K562 (cell line): ENCODE results near the gene MAML1. TPM values are rescaled to one million over a fixed set of nuclear protein-coding genes. Genes with fewer than 3 reads are reported as not detected.

ENCODE experiments used
- ASH1L ChIP-seq: fragments of 450-650 bp; IDR thresholded peaks from 2 replicates; pipeline ENCODE4 v1.6.1; 2018; ENCODE audit warnings: borderline replicate concordance, mild to moderate bottlenecking, low read depth; ENCODE audit not compliant: partially characterized antibody
- CHCHD3 ChIP-seq: fragments of 250-450 bp; sonication (Bioruptor Pico); IDR thresholded peaks from 2 replicates; pipeline ENCODE4 v2.1.2; 2022; ENCODE audit warnings: mild to moderate bottlenecking
- EGR1 ChIP-seq: fragments of 450-650 bp; conservative IDR thresholded peaks from 2 replicates; pipeline ENCODE4 v1.6.1; 2017; ENCODE audit warnings: mild to moderate bottlenecking
- ELF4 ChIP-seq: fragments of 450-650 bp; formaldehyde crosslinking; IDR thresholded peaks from 2 replicates; pipeline ENCODE4 v1.4.0; 2022; ENCODE audit warnings: missing genetic modification characterization
- HIVEP1 ChIP-seq: fragments of 250-450 bp; sonication (Bioruptor Pico); IDR thresholded peaks from 2 replicates; pipeline ENCODE4 v1.4.0; 2020; ENCODE audit warnings: mild to moderate bottlenecking
- HNRNPH1 ChIP-seq: fragments of 200-400 bp; formaldehyde crosslinking; optimal IDR thresholded peaks from 2 replicates; pipeline ENCODE3; 2017; ENCODE audit warnings: low read depth, mild to moderate bottlenecking, low read length, moderate library complexity
- KHSRP ChIP-seq: fragments of 450-650 bp; IDR thresholded peaks from 2 replicates; pipeline ENCODE4 v1.6.1; 2017
- LEF1 ChIP-seq: fragments of 450-650 bp; IDR thresholded peaks from 2 replicates; pipeline ENCODE4 v1.6.1; 2016; ENCODE audit warnings: mild to moderate bottlenecking
- NR2C1 ChIP-seq, 2 experiments: fragments of 450-650 bp; IDR thresholded peaks; 2 replicates each; pipeline ENCODE4 v1.6.1; 2017; ENCODE audit warnings: mild to moderate bottlenecking in 2 of 2, antibody characterized with exemption in 1 of 2, inconsistent platforms in 1 of 2, missing compliant biosample characterization in 1 of 2, missing genetic modification characterization in 1 of 2
- NR4A1 ChIP-seq, 2 experiments: fragments of 250-450 bp in 1 of 2; fragments of 450-650 bp in 1 of 2; sonication (Bioruptor Pico) in 1 of 2; IDR thresholded peaks; 2 replicates each; pipeline versions ENCODE4 v1.4.0 to v1.6.1; 2016 to 2020; ENCODE audit warnings: mild to moderate bottlenecking in 2 of 2, missing compliant biosample characterization in 1 of 2, missing genetic modification characterization in 1 of 2, moderate library complexity in 1 of 2
- PATZ1 ChIP-seq: fragments of 250-450 bp; sonication (Bioruptor Pico); IDR thresholded peaks from 2 replicates; pipeline ENCODE4 v1.5.0; 2020; ENCODE audit warnings: mild to moderate bottlenecking, borderline replicate concordance
- PCBP1 ChIP-seq: fragments of 200-400 bp; formaldehyde crosslinking; IDR thresholded peaks from 2 replicates; pipeline ENCODE4 v1.6.1; 2018; ENCODE audit warnings: mild to moderate bottlenecking, low read depth, low read length; ENCODE audit not compliant: poor library complexity, severe bottlenecking
- PRMT5 ChIP-seq: sonication (generic); formaldehyde crosslinking; IDR thresholded peaks from 2 replicates; pipeline ENCODE4 v1.5.0; 2020; ENCODE audit warnings: missing genetic modification reagents
- TEAD2 ChIP-seq: fragments of 450-650 bp; IDR thresholded peaks from 2 replicates; pipeline ENCODE4 v1.6.1; 2016; ENCODE audit warnings: missing genetic modification characterization, control low read depth, missing compliant biosample characterization
- VEZF1 ChIP-seq: fragments of 200-800 bp; sonication (Bioruptor generic); IDR thresholded peaks from 2 replicates; pipeline ENCODE4 v1.6.1; 2017; ENCODE audit warnings: missing genetic modification characterization, missing compliant biosample characterization
- ZBTB17 ChIP-seq: fragments of 450-650 bp; formaldehyde crosslinking; IDR thresholded peaks from 2 replicates; pipeline ENCODE4 v1.4.0; 2020; ENCODE audit warnings: mild to moderate bottlenecking
- ZBTB7A ChIP-seq: IDR thresholded peaks from 2 replicates; pipeline ENCODE4 v1.6.1; 2011; ENCODE audit warnings: low read depth, mild to moderate bottlenecking, low read length, moderate library complexity, borderline replicate concordance; ENCODE audit not compliant: control insufficient read depth
- ZFX ChIP-seq: sonication (generic); formaldehyde crosslinking; IDR thresholded peaks from 2 replicates; pipeline ENCODE4 v1.8.0; 2022; ENCODE audit warnings: mild to moderate bottlenecking, missing genetic modification reagents, moderate library complexity
- ZNF165 ChIP-seq: fragments of 250-450 bp; sonication (Bioruptor Pico); IDR thresholded peaks from 2 replicates; pipeline ENCODE4 v1.4.0; 2020; ENCODE audit warnings: borderline replicate concordance
- ZNF263 ChIP-seq: sonication (generic); formaldehyde crosslinking; IDR thresholded peaks from 2 replicates; pipeline ENCODE4 v1.8.0; 2022; ENCODE audit warnings: mild to moderate bottlenecking, missing genetic modification reagents, borderline replicate concordance
- ZNF354B ChIP-seq: fragments of 250-450 bp; sonication (Bioruptor Pico); IDR thresholded peaks from 2 replicates; pipeline ENCODE4 v1.4.0; 2020
- ZNF639 ChIP-seq, 2 experiments: fragments of 200-800 bp in 1 of 2; sonication (Bioruptor generic) in 1 of 2; sonication (generic) in 1 of 2; formaldehyde crosslinking in 1 of 2; IDR thresholded peaks in 1 of 2; conservative IDR thresholded peaks in 1 of 2; 2 replicates each; pipeline versions ENCODE4 v1.5.0 to v1.6.1; 2016 to 2020; ENCODE audit warnings: missing compliant biosample characterization in 1 of 2, missing genetic modification characterization in 1 of 2, missing genetic modification reagents in 1 of 2
- ZNF717 ChIP-seq: fragments of 250-450 bp; sonication (Bioruptor Pico); IDR thresholded peaks from 2 replicates; pipeline ENCODE4 v1.5.0; 2021
- polyA plus RNA-seq, 8 experiments: library from polyadenylated mRNA; depleted of rRNA in 4 of 8; stranded (reverse) in 5 of 8; unstranded in 3 of 8; fragments of >200 nt; fragmentation: Nextera tagmentation in 2 of 8; fragmentation: Illumina TruSeq in 1 of 8; extraction: Ambion mirVana in 2 of 8; extraction: Trizol in 1 of 8; gene quantifications; 2 replicates each; pipeline versions ENCODE4 v1.2.1 to v1.2.3, GENCODE V29; 2011 to 2014; ENCODE audit warnings: inconsistent platforms in 1 of 8, missing spikeins in 1 of 8
- total RNA-seq, 7 experiments: library from RNA; depleted of rRNA in 6 of 7; stranded (reverse); fragments of >200 nt in 6 of 7; fragmentation: Illumina TruSeq in 2 of 7; extraction: Trizol in 2 of 7; gene quantifications; 2 replicates each; pipeline versions ENCODE4 v1.2.1 to v1.2.3, GENCODE V29; 2011 to 2021; ENCODE audit warnings: low replicate concordance in 1 of 7

The MAML1 gene
- total and polyA plus RNA-seq, 9 of the 15 experiments (the other 6 are each of a cell fraction or from before 2014, with no cell fraction given): 0.32 to 18.4 (median 7.0) TPM

- TF ChIP-seq ZNF639 (CRISPR knock-in tag; conservative IDR thresholded peaks at IDR 0.05 in 1 of 2, IDR thresholded peaks at IDR 0.05 in 1 of 2) (peak in 1 of 2 experiments; percentile 90; a peak in 2 of 4 replicates), ZBTB17 (CRISPR knock-in tag) (peak; percentile 91), ZNF165 (CRISPR knock-in tag) (peak; percentile 94), NR2C1 (IDR thresholded peaks at IDR 0.05) (no peak), NR2C1 (tag; IDR thresholded peaks at IDR 0.05) (peak; percentile 68; the same call in 1 of the 2 replicates), HIVEP1 (CRISPR knock-in tag) (peak; percentile 84), PATZ1 (0 out of 2 replicates have a peak, but pooled peaks have one; percentile 36), NR4A1 (CRISPR knock-in tag; IDR thresholded peaks at IDR 0.05) (peak; percentile 95), NR4A1 (tag; IDR thresholded peaks at IDR 0.05) (peak; percentile 96), CHCHD3 (CRISPR knock-in tag) (no peak), ZFX (peak; percentile 96), PRMT5 (no peak), ELF4 (peak; percentile 87), KHSRP (no peak), ZBTB7A (peak; percentile 53; the same call in 1 of the 2 replicates), VEZF1 (CRISPR knock-in tag) (peak; percentile 64; the same call in 1 of the 2 replicates), ASH1L (no peak), EGR1 (no peak), TEAD2 (tag) (peak; percentile 75; the same call in 1 of the 2 replicates), ZNF717 (CRISPR knock-in tag) (peak; percentile 14; the same call in 1 of the 2 replicates), PCBP1 (peak; percentile 75), ZNF354B (peak; percentile 78), HNRNPH1 (no peak), ZNF263 (CRISPR knock-in tag) (no peak), LEF1 (0 out of 2 replicates have a peak, but pooled peaks have one; percentile 7)
Measured at GRCh38 chr5:179819296-179820126, 86.9 kb downstream of the MAML1 start (continued).
